H9 (cell line): Measurements from ENCODE around the gene FILIP1. TPM values are rescaled to one million over a fixed set of nuclear protein-coding genes. Genes with fewer than 3 reads are reported as not detected.

ENCODE experiments used
- DNase-seq: peaks from one replicate; pipeline ENCODE4 v3.0.0-alpha.2; 2017
- H2AFZ ChIP-seq: one replicate; pipeline ENCODE4 v1.6.1; 2013; ENCODE audit warnings: mild to moderate bottlenecking, low read length, control low read depth, moderate library complexity
- H2AK5ac ChIP-seq: 2 replicates; pipeline ENCODE4 v1.6.1; 2013; ENCODE audit warnings: low read length, control low read depth, mixed read lengths; ENCODE audit not compliant: insufficient read length
- H2BK120ac ChIP-seq: one replicate; pipeline ENCODE4 v1.6.1; 2013; ENCODE audit warnings: low read depth, mild to moderate bottlenecking, low read length, control low read depth, inconsistent platforms; ENCODE audit not compliant: poor library complexity, severe bottlenecking
- H2BK12ac ChIP-seq: 2 replicates; pipeline ENCODE4 v1.6.1; 2013; ENCODE audit warnings: low read length, control low read depth, mixed read lengths, low read depth; ENCODE audit not compliant: insufficient read length
- H2BK15ac ChIP-seq: 2 replicates; pipeline ENCODE4 v1.6.1; 2013; ENCODE audit warnings: low read depth, low read length, control low read depth
- H2BK20ac ChIP-seq: one replicate; pipeline ENCODE4 v1.6.1; 2013; ENCODE audit warnings: low read depth, mild to moderate bottlenecking, low read length, control low read depth, inconsistent platforms; ENCODE audit not compliant: poor library complexity, severe bottlenecking
- H2BK5ac ChIP-seq: 2 replicates; pipeline ENCODE4 v1.6.1; 2013; ENCODE audit warnings: low read length, control low read depth, mixed read lengths; ENCODE audit not compliant: insufficient read length
- H3K14ac ChIP-seq: 2 replicates; pipeline ENCODE4 v1.6.1; 2013; ENCODE audit warnings: low read length, control low read depth; ENCODE audit not compliant: insufficient read depth
- H3K18ac ChIP-seq: 2 replicates; pipeline ENCODE4 v1.6.1; 2013; ENCODE audit warnings: low read depth, mild to moderate bottlenecking, mixed read lengths, low read length, control low read depth; ENCODE audit not compliant: insufficient read length
- H3K23ac ChIP-seq: 2 replicates; pipeline ENCODE4 v1.6.1; 2013; ENCODE audit warnings: low read length, control low read depth, mixed read lengths, low read depth; ENCODE audit not compliant: insufficient read length
- H3K23me2 ChIP-seq: 2 replicates; pipeline ENCODE4 v1.6.1; 2013; ENCODE audit warnings: low read depth, mild to moderate bottlenecking, mixed read lengths, low read length, control low read depth; ENCODE audit not compliant: insufficient read length, poor library complexity, severe bottlenecking
- H3K27ac ChIP-seq: 2 replicates; pipeline ENCODE4 v1.5.1; 2013; ENCODE audit warnings: low read length, control low read depth, mixed read lengths, low read depth; ENCODE audit not compliant: insufficient read length
- H3K27me3 ChIP-seq: 2 replicates; pipeline ENCODE4 v1.6.1; 2013; ENCODE audit warnings: low read length, control low read depth, inconsistent platforms; ENCODE audit not compliant: insufficient read depth
- H3K4ac ChIP-seq: 2 replicates; pipeline ENCODE4 v1.6.1; 2013; ENCODE audit warnings: low read depth, mild to moderate bottlenecking, control low read depth, inconsistent platforms, low read length, moderate library complexity
- H3K4me1 ChIP-seq: 2 replicates; pipeline ENCODE4 v1.6.1; 2013; ENCODE audit warnings: low read length, control low read depth, inconsistent platforms; ENCODE audit not compliant: insufficient read depth
- H3K4me2 ChIP-seq: 2 replicates; pipeline ENCODE4 v1.6.1; 2013; ENCODE audit warnings: low read length, control low read depth, mixed read lengths; ENCODE audit not compliant: insufficient read length, insufficient read depth
- H3K56ac ChIP-seq: 2 replicates; pipeline ENCODE4 v1.6.1; 2013; ENCODE audit warnings: low read depth, mild to moderate bottlenecking, mixed read lengths, low read length, control low read depth; ENCODE audit not compliant: insufficient read length
- H3K79me1 ChIP-seq: 2 replicates; pipeline ENCODE4 v1.6.1; 2013; ENCODE audit warnings: low read depth, mild to moderate bottlenecking, moderate library complexity, low read length, control low read depth, inconsistent platforms; ENCODE audit not compliant: insufficient read depth, poor library complexity, severe bottlenecking
- H3K79me2 ChIP-seq: 2 replicates; pipeline ENCODE4 v1.6.1; 2013; ENCODE audit warnings: low read length, control low read depth, inconsistent platforms; ENCODE audit not compliant: insufficient read depth
- H3K9ac ChIP-seq: 2 replicates; pipeline ENCODE4 v1.6.1; 2013; ENCODE audit warnings: low read length, control low read depth, mixed read lengths; ENCODE audit not compliant: insufficient read length; ENCODE audit errors: extremely low read depth
- H3K9me3 ChIP-seq: one replicate; pipeline ENCODE4 v1.6.1; 2013; ENCODE audit warnings: low read depth, low read length, inconsistent platforms; ENCODE audit not compliant: control insufficient read depth
- H3T11ph ChIP-seq: one replicate; pipeline ENCODE4 v1.6.1; 2013; ENCODE audit warnings: mild to moderate bottlenecking, low read length, control low read depth, inconsistent platforms
- H4K20me1 ChIP-seq: one replicate; pipeline ENCODE4 v1.6.1; 2013; ENCODE audit not compliant: control insufficient read depth, insufficient read length, insufficient read depth
- H4K5ac ChIP-seq: 2 replicates; pipeline ENCODE4 v1.6.1; 2013; ENCODE audit warnings: low read depth, mild to moderate bottlenecking, mixed read lengths, low read length, control low read depth; ENCODE audit not compliant: insufficient read length
- H4K8ac ChIP-seq: replicated peaks from 2 replicates; pipeline ENCODE4 v1.6.1; 2013; ENCODE audit warnings: low read length, control low read depth, mixed read lengths, low read depth; ENCODE audit not compliant: insufficient read length
- H4K91ac ChIP-seq: 2 replicates; pipeline ENCODE4 v1.6.1; 2013; ENCODE audit warnings: low read depth, mild to moderate bottlenecking, moderate library complexity, mixed read lengths, low read length, control low read depth; ENCODE audit not compliant: insufficient read length
- H3K27ac Mint-ChIP-seq, 3 experiments: 2 replicates in 2 of 3; 3 replicates in 1 of 3; pipeline ENCODE4 v1.8.0; 2020 to 2021; ENCODE audit warnings: mixed read lengths in 3 of 3, mild to moderate bottlenecking in 1 of 3, moderate library complexity in 1 of 3
- H3K27me3 Mint-ChIP-seq: 2 replicates; pipeline ENCODE4 v1.8.0; 2021; ENCODE audit warnings: low read depth, mild to moderate bottlenecking, moderate library complexity, mixed read lengths
- H3K36me3 Mint-ChIP-seq, 3 experiments: 2 replicates in 2 of 3; 3 replicates in 1 of 3; pipeline ENCODE4 v1.8.0; 2020 to 2021; ENCODE audit warnings: low read depth in 3 of 3, mixed read lengths in 3 of 3; ENCODE audit not compliant: insufficient read depth in 1 of 3
- H3K4me1 Mint-ChIP-seq, 2 experiments: 2 replicates each; pipeline ENCODE4 v1.8.0; 2020; ENCODE audit warnings: mixed read lengths in 2 of 2
- H3K4me3 Mint-ChIP-seq, 2 experiments: 2 replicates in 1 of 2; 3 replicates in 1 of 2; pipeline ENCODE4 v1.8.0; 2020 to 2021; ENCODE audit warnings: mild to moderate bottlenecking in 2 of 2, mixed read lengths in 2 of 2, moderate library complexity in 1 of 2
- H3K9me3 Mint-ChIP-seq, 2 experiments: 2 replicates in 1 of 2; 3 replicates in 1 of 2; pipeline ENCODE4 v1.8.0; 2020; ENCODE audit warnings: mild to moderate bottlenecking in 2 of 2, mixed read lengths in 2 of 2, moderate library complexity in 1 of 2
- WGBS: extraction: QIAGEN DNeasy Blood & Tissue Kit; methylation state at CpG from one replicate; pipeline ENCODE4 v1.1.7; 2013; ENCODE audit warnings: missing lambda C conversion rate, low lambda C conversion rate, mixed read lengths; ENCODE audit not compliant: insufficient read length; ENCODE audit errors: extremely low coverage; 5-methylcytosine and 5-hydroxymethylcytosine counted together
- total RNA-seq: library from RNA; stranded (reverse); gene quantifications from 2 replicates; pipeline ENCODE4 v1.2.1, GENCODE V29; 2021
- TF ChIP-seq, protein P1 (sequence below): fragments of 200-600 bp; sonication (generic); conservative IDR thresholded peaks from 3 replicates; pipeline ENCODE4 v1.8.0; 2021; ENCODE audit warnings: antibody characterized with exemption, mild to moderate bottlenecking

The FILIP1 gene
- total RNA-seq, 1 experiment from 2014 or later, result 10.5 TPM

DNA sequence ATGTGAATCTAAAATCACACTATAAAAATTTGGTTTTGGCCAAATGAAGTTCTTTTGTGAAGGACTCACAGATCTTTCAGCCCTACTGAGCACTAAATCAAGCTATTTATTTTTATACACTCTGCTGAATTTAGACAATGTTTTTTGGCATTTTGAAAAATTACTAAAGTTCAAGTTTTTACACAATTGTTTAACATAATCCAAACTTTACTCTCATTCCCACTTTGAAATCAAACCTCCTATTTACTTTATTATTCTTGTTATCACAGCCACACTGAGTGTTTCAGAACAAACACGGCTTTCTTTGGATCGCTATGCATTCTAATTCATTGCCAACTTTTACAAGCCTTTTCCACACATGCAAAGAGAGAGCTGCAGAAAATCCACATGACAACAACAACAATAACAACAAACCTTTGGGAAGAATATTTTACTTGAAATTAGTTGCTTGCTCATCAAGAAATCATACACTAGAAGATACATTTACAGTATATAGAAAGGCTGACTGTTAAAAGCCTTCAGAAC is 159.9 kb downstream of the FILIP1 start:
- Histone ChIP-seq H3K56ac (peak overlapping the region; percentile 98), H2BK20ac (peak overlapping the region; percentile 86), H3K27ac (peak overlapping the region; percentile 100), H3K4me2 (peak overlapping the region; percentile 86), H4K5ac (peak overlapping the region; percentile 94), H2BK120ac (peak overlapping the region; percentile 96), H2BK12ac (no peak overlapping the region), H2AK5ac (peak overlapping the region; percentile 83), H2BK5ac (peak overlapping the region; percentile 98), H3K4me1 (peaks cover 14% of the 10 kb centered on the region; the same call in 1 of the 2 replicates), H3K14ac (no peak overlapping the region; the same call in 1 of the 2 replicates), H3K23me2 (peaks cover 4% of the 10 kb centered on the region), H3K4ac (peak overlapping the region; percentile 91; the same call in 1 of the 2 replicates), H3K27me3 (no peaks in the 10 kb centered on the region), H4K20me1 (no peaks in the 10 kb centered on the region), H4K8ac (no peak overlapping the region), H3K9me3 (no peaks in the 10 kb centered on the region), H3K9ac (peak overlapping the region; percentile 89), H3T11ph (peak overlapping the region; percentile 95), H3K79me2 (no peaks in the 10 kb centered on the region), H2AFZ (no peak overlapping the region), H4K91ac (peak overlapping the region; percentile 94), H3K18ac (peak overlapping the region; percentile 97), H3K79me1 (no peaks in the 10 kb centered on the region), H2BK15ac (no peak overlapping the region), H3K23ac (no peak overlapping the region)
- H3K9me3 Mint-ChIP-seq, result no peaks in the 10 kb centered on the region
- H3K4me3 Mint-ChIP-seq, result peak overlapping the region; percentile 54 to 68
- WGBS, result no CpG with 5 or more reads among the region's 2 CpGs
- H3K4me1 Mint-ChIP-seq, result peaks cover 66 to 76% of the 10 kb centered on the region in 2 experiments
- H3K27ac Mint-ChIP-seq, result peak overlapping the region; percentile 93 to 99 (median 96)
- peaks cover 0 to 40% (median 5%) of the 10 kb centered on the region in 3 experiments; a peak in 4 of 7 replicates for H3K36me3 Mint-ChIP-seq
- TF ChIP-seq, protein P1, sequence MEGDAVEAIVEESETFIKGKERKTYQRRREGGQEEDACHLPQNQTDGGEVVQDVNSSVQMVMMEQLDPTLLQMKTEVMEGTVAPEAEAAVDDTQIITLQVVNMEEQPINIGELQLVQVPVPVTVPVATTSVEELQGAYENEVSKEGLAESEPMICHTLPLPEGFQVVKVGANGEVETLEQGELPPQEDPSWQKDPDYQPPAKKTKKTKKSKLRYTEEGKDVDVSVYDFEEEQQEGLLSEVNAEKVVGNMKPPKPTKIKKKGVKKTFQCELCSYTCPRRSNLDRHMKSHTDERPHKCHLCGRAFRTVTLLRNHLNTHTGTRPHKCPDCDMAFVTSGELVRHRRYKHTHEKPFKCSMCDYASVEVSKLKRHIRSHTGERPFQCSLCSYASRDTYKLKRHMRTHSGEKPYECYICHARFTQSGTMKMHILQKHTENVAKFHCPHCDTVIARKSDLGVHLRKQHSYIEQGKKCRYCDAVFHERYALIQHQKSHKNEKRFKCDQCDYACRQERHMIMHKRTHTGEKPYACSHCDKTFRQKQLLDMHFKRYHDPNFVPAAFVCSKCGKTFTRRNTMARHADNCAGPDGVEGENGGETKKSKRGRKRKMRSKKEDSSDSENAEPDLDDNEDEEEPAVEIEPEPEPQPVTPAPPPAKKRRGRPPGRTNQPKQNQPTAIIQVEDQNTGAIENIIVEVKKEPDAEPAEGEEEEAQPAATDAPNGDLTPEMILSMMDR, result no peak
- no peak for DNase-seq
- no peaks in the 10 kb centered on the region for H3K27me3 Mint-ChIP-seq
